HG03175 (cell line): ENCODE data around the gene LTB4R.
"Not testable (repeated sequence)": the region's sequence is repeated elsewhere in the genome, so short reads cannot be mapped to it uniquely, and the experiment has no call there.

Experiments used
- ATAC-seq: cut with Tn5 transposase; IDR thresholded peaks from one replicate; pipeline ENCODE4 v1.9.1; 2021; ENCODE audit warnings: mild to moderate bottlenecking, moderate library complexity; ENCODE audit not compliant: unreplicated experiment

Gene LTB4R

GRCh38 chr14:24338843-24339242 is 27.5 kb downstream of the LTB4R start:
- ATAC-seq = no peak

GRCh38 chr14:24339284-24340151 is 28.2 kb downstream of the LTB4R start, which contains the start of gene RIPK3:
Gene RIPK3 (minus strand): TSS chr14:24339991. CDS start chr14:24339826, 165 bp downstream.
- peak; percentile 87 for ATAC-seq

- no peak for ATAC-seq
Observed at GRCh38 chr14:24340606-24341005, 29.3 kb downstream of the LTB4R start.

- no peak for ATAC-seq
Observed at GRCh38 chr14:24342889-24343288, 31.6 kb downstream of the LTB4R start.

GRCh38 chr14:24343795-24344660 is 32.7 kb downstream of the LTB4R start:
- no peak for ATAC-seq

GRCh38 chr14:24347134-24347533 is 35.8 kb downstream of the LTB4R start:
- ATAC-seq = no peak

- ATAC-seq = no peak
Observed at GRCh38 chr14:24348186-24348585, 36.9 kb downstream of the LTB4R start.

GRCh38 chr14:24349742-24350141 is 38.4 kb downstream of the LTB4R start:
- ATAC-seq = no peak

GRCh38 chr14:24351517-24351916 is 40.2 kb downstream of the LTB4R start:
- ATAC-seq = no peak

- ATAC-seq = no peak
Observed at GRCh38 chr14:24353559-24354481, 42.5 kb downstream of the LTB4R start.

- ATAC-seq = not testable (repeated sequence)
Observed at GRCh38 chr14:24354482-24354825, 43.2 kb downstream of the LTB4R start.

- no peak for ATAC-seq
Observed at GRCh38 chr14:24355009-24355408, 43.7 kb downstream of the LTB4R start.

- ATAC-seq = no peak
Observed at GRCh38 chr14:24356208-24356607, 44.9 kb downstream of the LTB4R start.

GRCh38 chr14:24360281-24360680 is 49.0 kb downstream of the LTB4R start:
- ATAC-seq = no peak

GRCh38 chr14:24361326-24361725 is 50.0 kb downstream of the LTB4R start:
- ATAC-seq = no peak

- ATAC-seq = no peak
Observed at GRCh38 chr14:24362241-24362960, 51.1 kb downstream of the LTB4R start.

- no peak for ATAC-seq
Observed at GRCh38 chr14:24363401-24363800, 52.1 kb downstream of the LTB4R start.

- no peak for ATAC-seq
Observed at GRCh38 chr14:24364841-24365240, 53.5 kb downstream of the LTB4R start.

- ATAC-seq = peak; percentile 45
Observed at GRCh38 chr14:24365600-24366412, 54.5 kb downstream of the LTB4R start.
